AG20443 (cell line): ENCODE results near the gene F9.

Source experiments
- DNase-seq: peaks from one replicate; pipeline ENCODE4 v3.0.0; 2012; ENCODE audit warnings: low spot score, mixed read lengths

Gene F9

DNA sequence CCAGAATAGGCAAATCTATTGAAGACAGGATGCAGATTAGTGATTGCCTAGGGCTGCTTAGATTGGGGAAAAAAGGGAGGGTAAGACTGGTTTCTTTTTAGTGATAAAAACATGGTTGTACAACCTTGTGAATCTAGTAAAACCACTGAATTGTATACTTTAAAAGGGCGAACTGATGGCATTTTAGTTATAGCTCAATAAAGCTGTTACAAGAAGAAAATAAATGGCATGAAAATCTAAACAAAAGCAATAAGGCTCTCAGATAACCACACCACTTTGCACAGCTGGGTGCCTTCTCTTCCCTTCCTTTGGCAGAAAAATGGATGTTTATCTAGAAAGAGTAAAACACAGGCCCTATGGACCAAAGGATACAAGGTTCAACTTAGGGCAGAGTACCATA, 69.6 kb downstream of the F9 start:
- no peak for DNase-seq
